GM12873 (cell line): ENCODE data around the gene NTM.

Experiments used
- TF ChIP-seq, protein P1 (sequence below): IDR thresholded peaks from 2 replicates; pipeline ENCODE4 v1.5.1; 2012; ENCODE audit warnings: low read depth, mild to moderate bottlenecking, moderate library complexity, low read length, control low read depth; ENCODE audit not compliant: insufficient read depth; ENCODE audit errors: missing control alignments

NTM gene

DNA sequence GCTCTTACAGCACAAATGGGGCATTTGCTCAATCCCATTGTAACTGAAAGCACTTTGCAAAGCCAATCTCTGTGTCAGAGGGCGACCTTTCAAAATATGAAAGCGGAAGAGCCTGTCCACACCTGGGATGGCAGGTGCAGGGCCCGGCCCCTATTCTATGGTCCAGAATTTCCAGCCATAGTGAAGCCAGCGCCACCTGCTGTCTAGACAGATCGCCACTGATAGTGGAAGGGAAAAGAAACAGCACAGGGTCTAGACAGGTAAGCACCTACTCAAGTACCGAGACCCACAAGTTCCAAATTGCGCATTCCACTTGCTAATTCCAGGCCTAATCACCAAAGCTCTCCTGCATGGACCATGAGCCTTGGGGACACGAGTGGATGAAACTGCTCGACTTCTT lies 141.4 kb downstream of the NTM start:
- TF ChIP-seq, protein P1, sequence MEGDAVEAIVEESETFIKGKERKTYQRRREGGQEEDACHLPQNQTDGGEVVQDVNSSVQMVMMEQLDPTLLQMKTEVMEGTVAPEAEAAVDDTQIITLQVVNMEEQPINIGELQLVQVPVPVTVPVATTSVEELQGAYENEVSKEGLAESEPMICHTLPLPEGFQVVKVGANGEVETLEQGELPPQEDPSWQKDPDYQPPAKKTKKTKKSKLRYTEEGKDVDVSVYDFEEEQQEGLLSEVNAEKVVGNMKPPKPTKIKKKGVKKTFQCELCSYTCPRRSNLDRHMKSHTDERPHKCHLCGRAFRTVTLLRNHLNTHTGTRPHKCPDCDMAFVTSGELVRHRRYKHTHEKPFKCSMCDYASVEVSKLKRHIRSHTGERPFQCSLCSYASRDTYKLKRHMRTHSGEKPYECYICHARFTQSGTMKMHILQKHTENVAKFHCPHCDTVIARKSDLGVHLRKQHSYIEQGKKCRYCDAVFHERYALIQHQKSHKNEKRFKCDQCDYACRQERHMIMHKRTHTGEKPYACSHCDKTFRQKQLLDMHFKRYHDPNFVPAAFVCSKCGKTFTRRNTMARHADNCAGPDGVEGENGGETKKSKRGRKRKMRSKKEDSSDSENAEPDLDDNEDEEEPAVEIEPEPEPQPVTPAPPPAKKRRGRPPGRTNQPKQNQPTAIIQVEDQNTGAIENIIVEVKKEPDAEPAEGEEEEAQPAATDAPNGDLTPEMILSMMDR, result peak; percentile 61

DNA sequence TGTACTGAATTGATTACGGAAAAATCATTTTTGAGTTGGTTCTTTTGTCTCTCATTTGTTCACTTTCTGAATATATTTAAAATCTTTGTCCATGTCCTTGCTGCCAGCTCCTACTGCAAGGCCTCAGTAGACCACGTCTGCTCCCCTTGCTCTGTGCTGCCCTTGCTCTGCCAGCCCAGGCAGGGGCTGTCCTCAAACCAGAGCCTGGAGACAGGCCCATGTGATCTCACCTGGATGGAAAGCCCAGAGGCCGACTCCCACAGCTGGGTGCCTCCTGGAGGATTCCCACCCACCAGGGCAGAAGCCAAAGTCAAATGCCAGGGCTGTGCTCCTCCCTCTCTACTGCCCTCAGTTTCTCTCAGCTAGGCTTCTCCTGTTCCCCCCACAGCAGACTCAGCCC lies 141.8 kb downstream of the NTM start:
- TF ChIP-seq, protein P1, result no peak

DNA sequence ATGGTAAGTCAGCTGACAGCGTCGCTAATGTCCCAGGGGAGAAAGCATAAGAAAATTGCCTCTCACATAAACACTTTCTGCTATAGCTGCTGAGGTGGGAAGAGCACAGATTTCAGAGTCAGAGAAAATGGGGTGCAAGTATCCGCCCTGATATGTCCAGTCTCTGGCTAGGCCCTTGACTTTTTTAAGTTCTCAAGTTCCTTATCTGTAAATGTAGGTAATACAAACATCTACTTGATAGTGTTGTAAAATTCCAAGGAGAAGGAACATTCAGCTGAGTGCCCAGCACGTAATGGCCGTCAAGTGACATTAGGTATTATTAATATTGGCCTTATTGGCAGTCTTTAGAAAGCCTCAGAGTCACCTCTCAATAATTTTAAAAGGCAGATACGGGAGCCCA lies 143.6 kb downstream of the NTM start:
- TF ChIP-seq, protein P1, result no peak

DNA sequence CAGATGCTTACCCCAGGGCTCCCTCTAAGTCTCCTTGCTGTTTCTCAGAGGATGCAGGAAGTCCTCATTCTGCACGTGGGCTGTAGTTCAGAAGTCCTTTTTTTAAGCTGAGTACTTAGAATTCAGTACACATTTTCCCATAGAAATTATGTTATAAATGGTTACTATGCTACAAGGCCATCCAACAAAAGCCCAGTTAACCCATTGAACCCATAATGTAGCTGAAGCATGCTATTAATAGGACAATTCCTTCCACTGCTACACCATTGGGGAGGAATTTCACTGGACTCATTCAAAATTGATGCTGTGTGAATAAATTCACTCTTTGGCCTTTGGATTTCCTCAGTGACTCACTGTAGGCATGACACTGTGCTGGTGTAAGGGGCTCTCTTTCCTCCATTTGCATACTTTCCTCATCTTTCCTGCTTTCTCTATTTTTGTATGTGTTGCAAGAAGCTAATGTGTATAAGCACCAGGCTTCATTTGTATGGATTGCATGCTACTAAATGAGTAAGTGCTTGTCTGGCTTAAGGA lies 148.0 kb downstream of the NTM start:
- TF ChIP-seq, protein P1, result no peak

DNA sequence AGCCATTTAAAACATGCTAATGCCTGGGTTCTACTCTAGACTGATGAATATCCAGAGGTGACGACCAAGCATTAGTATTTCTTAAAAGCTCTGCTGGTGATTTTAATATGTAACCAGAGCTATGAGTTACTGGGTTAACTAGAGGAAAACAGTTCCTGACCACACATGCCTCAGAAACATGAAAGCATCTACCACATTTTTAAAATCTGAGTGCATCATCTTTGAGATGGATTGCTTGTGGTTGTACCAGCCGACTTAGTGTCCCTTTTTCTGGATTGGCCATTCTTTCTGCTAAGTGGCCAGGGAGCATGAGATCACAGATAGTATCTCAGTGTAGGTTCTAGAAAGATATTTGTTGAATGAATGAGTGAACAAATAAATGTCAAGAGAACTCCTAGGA lies 152.4 kb downstream of the NTM start:
- TF ChIP-seq, protein P1, result no peak

DNA sequence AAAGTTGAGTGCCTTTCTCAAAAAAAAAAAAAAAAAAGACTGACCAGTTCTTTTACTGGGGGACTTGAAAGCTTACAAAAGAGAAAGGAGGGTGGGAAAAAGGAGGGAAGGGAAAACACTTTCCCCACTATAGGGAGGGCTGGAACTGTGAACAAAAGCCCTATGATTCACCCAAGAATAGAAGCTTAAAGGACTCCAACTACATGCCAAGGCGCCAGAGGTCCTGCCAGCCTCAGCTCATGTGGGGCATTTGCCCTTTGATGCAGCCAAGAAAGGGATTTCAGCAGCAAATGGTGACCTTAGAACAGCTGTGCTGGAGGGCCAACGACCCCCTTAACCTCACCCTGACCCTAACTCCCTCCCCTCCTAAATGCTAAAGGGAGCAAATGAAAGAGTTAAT lies 160.0 kb downstream of the NTM start:
- TF ChIP-seq, protein P1, result no peak

DNA sequence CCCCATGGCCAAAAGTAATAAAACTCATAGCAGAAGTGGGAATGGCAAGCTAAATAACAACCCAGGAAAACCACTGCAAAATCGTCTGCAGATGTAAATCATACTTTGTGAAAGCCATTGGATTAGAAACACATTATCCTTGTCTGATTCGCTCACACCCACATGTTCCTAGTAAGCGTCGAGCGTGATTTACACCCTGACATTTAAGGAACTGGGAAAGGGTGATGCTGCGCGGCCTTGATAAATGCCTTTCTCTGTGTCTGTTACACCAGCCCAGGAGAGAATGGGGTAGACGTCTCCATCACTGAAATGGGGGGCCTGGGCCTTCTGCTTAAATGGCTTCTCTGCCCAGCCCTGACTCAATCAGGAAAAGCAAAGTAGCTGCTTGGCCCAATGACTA lies 162.7 kb downstream of the NTM start:
- TF ChIP-seq, protein P1, result no peak
